Endothelial cell of umbilical vein (primary cell): ENCODE data around the gene RARRES2.

Experiments used
- EZH2 ChIP-seq: IDR thresholded peaks from 2 replicates; pipeline ENCODE4 v1.6.1; 2012; ENCODE audit warnings: borderline replicate concordance, low read depth, mild to moderate bottlenecking, moderate library complexity, low read length, inconsistent platforms; ENCODE audit not compliant: severe bottlenecking
- JUN ChIP-seq: IDR thresholded peaks from 2 replicates; pipeline ENCODE4 v1.6.1; 2011; ENCODE audit warnings: borderline replicate concordance, low read depth; ENCODE audit not compliant: insufficient read length, insufficient read depth
- MYC ChIP-seq: IDR thresholded peaks from one replicate; pipeline ENCODE4 v1.6.1; 2011; ENCODE audit warnings: mild to moderate bottlenecking, low read depth, low read length
- POLR2A ChIP-seq: IDR thresholded peaks from 2 replicates; pipeline ENCODE4 v1.6.1; 2012; ENCODE audit warnings: low read depth, mild to moderate bottlenecking, control low read depth, low read length
- POLR2AphosphoS5 ChIP-seq: IDR thresholded peaks from 2 replicates; pipeline ENCODE4 v1.6.1; 2012; ENCODE audit warnings: low read depth, mild to moderate bottlenecking, control low read depth, low read length, moderate library complexity; ENCODE audit not compliant: insufficient read depth
- TF ChIP-seq, protein P1 (sequence below), 2 donors: IDR thresholded peaks; 1 replicate in 1 of 2; 2 replicates in 1 of 2; pipeline ENCODE4 v1.5.1; 2011; ENCODE audit warnings: low read length in 2 of 2, mild to moderate bottlenecking in 2 of 2, moderate library complexity in 2 of 2, control low read depth in 1 of 2, inconsistent platforms in 1 of 2, low read depth in 1 of 2; ENCODE audit not compliant: insufficient read depth in 1 of 2; ENCODE audit errors: extremely low read depth in 1 of 2

DNA sequence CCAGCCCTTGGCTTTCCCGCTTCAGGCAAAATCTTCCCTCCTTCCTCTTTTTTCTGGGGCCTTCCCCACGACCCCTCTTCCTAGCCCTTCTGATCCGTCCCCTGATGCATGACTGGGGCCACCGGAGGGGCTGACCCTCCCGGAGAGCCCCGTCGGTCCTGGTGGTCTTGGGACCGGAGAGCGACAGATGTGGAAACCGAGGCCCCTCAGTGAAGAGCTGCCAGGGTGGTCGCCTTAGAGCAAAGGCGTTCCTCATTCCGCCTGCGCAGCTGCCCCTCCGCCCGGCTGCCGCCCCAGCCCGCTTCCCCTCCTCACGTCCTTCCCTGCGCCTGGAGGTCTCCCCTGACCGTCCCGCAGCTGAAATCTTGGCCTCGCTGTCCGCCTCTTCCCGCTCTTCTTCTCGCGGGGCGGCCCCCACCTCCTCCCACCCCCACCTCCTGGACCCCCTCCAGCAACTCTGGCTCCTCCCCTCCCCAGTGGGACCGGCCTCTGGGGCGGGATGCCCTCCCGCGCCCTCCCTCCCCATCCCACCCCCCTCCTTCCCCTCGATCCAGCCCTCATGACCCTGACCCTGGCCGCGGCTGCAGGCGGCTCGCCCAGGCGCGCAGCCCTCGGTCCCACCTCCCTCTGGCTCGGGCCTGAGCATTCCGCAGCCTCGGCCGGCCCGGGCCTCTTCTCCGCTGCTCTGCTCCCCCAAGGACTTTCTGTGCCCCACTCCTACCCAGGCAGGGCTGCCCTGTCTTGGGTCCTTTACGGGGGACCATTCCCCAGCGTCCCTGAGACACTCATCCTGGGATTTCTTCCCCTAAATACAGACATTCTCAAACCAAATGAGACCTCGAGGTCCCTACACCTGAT lies at the start of gene RARRES2:
- TF ChIP-seq, protein P1, sequence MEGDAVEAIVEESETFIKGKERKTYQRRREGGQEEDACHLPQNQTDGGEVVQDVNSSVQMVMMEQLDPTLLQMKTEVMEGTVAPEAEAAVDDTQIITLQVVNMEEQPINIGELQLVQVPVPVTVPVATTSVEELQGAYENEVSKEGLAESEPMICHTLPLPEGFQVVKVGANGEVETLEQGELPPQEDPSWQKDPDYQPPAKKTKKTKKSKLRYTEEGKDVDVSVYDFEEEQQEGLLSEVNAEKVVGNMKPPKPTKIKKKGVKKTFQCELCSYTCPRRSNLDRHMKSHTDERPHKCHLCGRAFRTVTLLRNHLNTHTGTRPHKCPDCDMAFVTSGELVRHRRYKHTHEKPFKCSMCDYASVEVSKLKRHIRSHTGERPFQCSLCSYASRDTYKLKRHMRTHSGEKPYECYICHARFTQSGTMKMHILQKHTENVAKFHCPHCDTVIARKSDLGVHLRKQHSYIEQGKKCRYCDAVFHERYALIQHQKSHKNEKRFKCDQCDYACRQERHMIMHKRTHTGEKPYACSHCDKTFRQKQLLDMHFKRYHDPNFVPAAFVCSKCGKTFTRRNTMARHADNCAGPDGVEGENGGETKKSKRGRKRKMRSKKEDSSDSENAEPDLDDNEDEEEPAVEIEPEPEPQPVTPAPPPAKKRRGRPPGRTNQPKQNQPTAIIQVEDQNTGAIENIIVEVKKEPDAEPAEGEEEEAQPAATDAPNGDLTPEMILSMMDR (IDR thresholded peaks at IDR 0.05; ENCODE audit: extremely low read depth in 1 of 2, insufficient read depth in 1 of 2, low read depth in 1 of 2, low read length in 2 of 2), result no peak
- peak; percentile 8 for TF ChIP-seq EZH2
- no peak for TF ChIP-seq POLR2A
- no peak for TF ChIP-seq JUN
- TF ChIP-seq MYC, result no peak
- no peak for TF ChIP-seq POLR2AphosphoS5
